OCI-LY7 (cell line): ENCODE measurements around the gene RFPL3.

Experiments used
- CTCF ChIP-seq: fragments of 200-600 bp; sonication (generic); conservative IDR thresholded peaks from 2 replicates; pipeline ENCODE4 v1.5.1; 2014; ENCODE audit warnings: mild to moderate bottlenecking, antibody characterized with exemption, low read length, moderate library complexity, mixed read lengths
- EZH2phosphoT487 ChIP-seq: fragments of 200-600 bp; sonication (generic); IDR thresholded peaks from 2 replicates; pipeline ENCODE4 v1.6.1; 2018; ENCODE audit warnings: low read depth, borderline replicate concordance, mild to moderate bottlenecking, mixed run types, antibody characterized with exemption, low read length, moderate library complexity, mixed read lengths

- TF ChIP-seq CTCF (no peak), EZH2phosphoT487 (no peak)
These were observed 6.5 kb downstream of the RFPL3 start for GRCh38 chr22:32364210-32364609.
